HEK293 (cell line): Measurements from ENCODE around the gene SAP25.

Experiments used
- EGR2 ChIP-seq: fragments of 450-650 bp; formaldehyde crosslinking; IDR thresholded peaks from 2 replicates; pipeline ENCODE4 v1.5.1; 2016; ENCODE audit warnings: low read depth, missing biosample characterization, missing genetic modification characterization
- ZEB2 ChIP-seq: fragments of 450-650 bp; formaldehyde crosslinking; IDR thresholded peaks from 2 replicates; pipeline ENCODE4 v1.5.1; 2016; ENCODE audit warnings: missing biosample characterization, missing genetic modification characterization
- ZNF133 ChIP-seq: fragments of 450-650 bp; formaldehyde crosslinking; IDR thresholded peaks from 2 replicates; pipeline ENCODE4 v1.5.1; 2016; ENCODE audit warnings: missing biosample characterization, missing genetic modification characterization
- TF ChIP-seq, protein P1 (sequence below): fragments of 450-650 bp; formaldehyde crosslinking; IDR thresholded peaks from 2 replicates; pipeline ENCODE4 v1.5.1; 2016; ENCODE audit warnings: missing biosample characterization, missing genetic modification characterization

DNA sequence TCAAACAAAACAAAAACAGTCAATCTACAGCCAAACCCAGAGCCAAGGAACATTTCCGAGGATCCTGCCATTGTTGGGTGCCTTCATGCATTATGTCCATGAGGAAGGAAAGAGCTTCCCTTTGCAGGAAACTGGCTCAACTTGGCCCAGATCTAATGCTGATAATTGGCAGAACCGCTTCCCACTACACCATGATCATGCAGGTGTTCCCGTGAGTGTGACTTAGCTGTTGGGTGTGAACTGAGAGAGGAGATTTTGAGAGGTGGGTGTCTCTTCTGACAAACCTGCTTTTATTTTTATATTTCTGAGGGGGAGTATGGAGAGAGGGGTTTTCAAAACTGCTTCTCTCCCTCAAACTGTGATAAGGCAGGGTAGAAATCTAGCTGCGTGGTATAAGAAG lies 14.6 kb downstream of the SAP25 start:
- no peak for TF ChIP-seq ZNF133
- TF ChIP-seq ZEB2 (tag by site-specific recombination): no peak
- TF ChIP-seq, protein P1, sequence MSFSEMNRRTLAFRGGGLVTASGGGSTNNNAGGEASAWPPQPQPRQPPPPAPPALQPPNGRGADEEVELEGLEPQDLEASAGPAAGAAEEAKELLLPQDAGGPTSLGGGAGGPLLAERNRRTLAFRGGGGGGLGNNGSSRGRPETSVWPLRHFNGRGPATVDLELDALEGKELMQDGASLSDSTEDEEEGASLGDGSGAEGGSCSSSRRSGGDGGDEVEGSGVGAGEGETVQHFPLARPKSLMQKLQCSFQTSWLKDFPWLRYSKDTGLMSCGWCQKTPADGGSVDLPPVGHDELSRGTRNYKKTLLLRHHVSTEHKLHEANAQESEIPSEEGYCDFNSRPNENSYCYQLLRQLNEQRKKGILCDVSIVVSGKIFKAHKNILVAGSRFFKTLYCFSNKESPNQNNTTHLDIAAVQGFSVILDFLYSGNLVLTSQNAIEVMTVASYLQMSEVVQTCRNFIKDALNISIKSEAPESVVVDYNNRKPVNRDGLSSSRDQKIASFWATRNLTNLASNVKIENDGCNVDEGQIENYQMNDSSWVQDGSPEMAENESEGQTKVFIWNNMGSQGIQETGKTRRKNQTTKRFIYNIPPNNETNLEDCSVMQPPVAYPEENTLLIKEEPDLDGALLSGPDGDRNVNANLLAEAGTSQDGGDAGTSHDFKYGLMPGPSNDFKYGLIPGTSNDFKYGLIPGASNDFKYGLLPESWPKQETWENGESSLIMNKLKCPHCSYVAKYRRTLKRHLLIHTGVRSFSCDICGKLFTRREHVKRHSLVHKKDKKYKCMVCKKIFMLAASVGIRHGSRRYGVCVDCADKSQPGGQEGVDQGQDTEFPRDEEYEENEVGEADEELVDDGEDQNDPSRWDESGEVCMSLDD (tag by site-specific recombination): no peak
- no peak for TF ChIP-seq EGR2 (tag by site-specific recombination)
